Skeletal muscle cell (primary cell): ENCODE measurements around the gene OVAAL.
"Not testable (repeated sequence)": the region's sequence is repeated elsewhere in the genome, so short reads cannot be mapped to it uniquely, and the experiment has no call there.

Source experiments
- DNase-seq: peaks from one replicate; pipeline ENCODE4 v3.0.0-alpha.2; 2010; ENCODE audit warnings: low read depth
- H3K4me3 ChIP-seq: 2 replicates; pipeline ENCODE4 v1.5.1; 2011; ENCODE audit warnings: low read depth, mild to moderate bottlenecking, control low read depth, low read length, moderate library complexity

Gene OVAAL

GRCh38 chr1:180536821-180537372 is 21.9 kb upstream of the OVAAL start:
- DNase-seq, result no peak
- no peak overlapping the region for H3K4me3 ChIP-seq

- no peak overlapping the region for H3K4me3 ChIP-seq
- DNase-seq, result no peak
Observed at GRCh38 chr1:180539136-180539535, 19.6 kb upstream of the OVAAL start.

- no peak for DNase-seq
- H3K4me3 ChIP-seq, result no peak overlapping the region
Observed at GRCh38 chr1:180540697-180541594, 17.8 kb upstream of the OVAAL start.

GRCh38 chr1:180542113-180542837 is 16.5 kb upstream of the OVAAL start:
- no peak overlapping the region for H3K4me3 ChIP-seq
- DNase-seq, result no peak

- H3K4me3 ChIP-seq, result no peak overlapping the region
- DNase-seq, result no peak
Observed at GRCh38 chr1:180542838-180543145, 16.0 kb upstream of the OVAAL start.

- DNase-seq, result no peak
- no peak overlapping the region for H3K4me3 ChIP-seq
Observed at GRCh38 chr1:180544050-180544449, 14.7 kb upstream of the OVAAL start.

GRCh38 chr1:180545991-180546390 is 12.8 kb upstream of the OVAAL start:
- DNase-seq, result no peak
- no peak overlapping the region for H3K4me3 ChIP-seq

GRCh38 chr1:180548686-180549317 is 10.0 kb upstream of the OVAAL start:
- H3K4me3 ChIP-seq, result no peak overlapping the region
- DNase-seq, result no peak

GRCh38 chr1:180549770-180550169 is 9.0 kb upstream of the OVAAL start:
- not testable (repeated sequence) for DNase-seq, H3K4me3 ChIP-seq

- no peak for DNase-seq
- H3K4me3 ChIP-seq, result no peak overlapping the region
Observed at GRCh38 chr1:180550241-180550640, 8.5 kb upstream of the OVAAL start.

GRCh38 chr1:180551997-180552396 is 6.8 kb upstream of the OVAAL start:
- DNase-seq, result no peak
- H3K4me3 ChIP-seq, result no peak overlapping the region

GRCh38 chr1:180553046-180553445 is 5.7 kb upstream of the OVAAL start:
- H3K4me3 ChIP-seq, DNase-seq: not testable (repeated sequence)

- H3K4me3 ChIP-seq, result no peak overlapping the region
- DNase-seq, result no peak
Observed at GRCh38 chr1:180555411-180555810, 3.4 kb upstream of the OVAAL start.

GRCh38 chr1:180560200-180560867 is 1.6 kb downstream of the OVAAL start:
- H3K4me3 ChIP-seq, result no peak overlapping the region

GRCh38 chr1:180560868-180561600 is 2.3 kb downstream of the OVAAL start:
- H3K4me3 ChIP-seq, result no peak overlapping the region
- no peak for DNase-seq

More at GRCh38 chr1:180560200-180560867, 1.6 kb downstream of the OVAAL start:
- DNase-seq, result no peak

- no peak for DNase-seq
- H3K4me3 ChIP-seq, result no peak overlapping the region
Observed at GRCh38 chr1:180562640-180563025, 3.9 kb downstream of the OVAAL start.

GRCh38 chr1:180563026-180563827 is 4.5 kb downstream of the OVAAL start:
- no peak for DNase-seq
- no peak overlapping the region for H3K4me3 ChIP-seq
